ENCODE data around the gene RBMS3. TPM values are rescaled to one million over a fixed set of nuclear protein-coding genes. Genes with fewer than 3 reads are reported as not detected.

Gene RBMS3
- total and polyA plus RNA-seq, 2 of the 8 experiments (the other 6 are each of a cell fraction or from before 2014, with no cell fraction given), result 3.7 to 6.9 TPM

GRCh38 chr3:29478611-29479010, 197.7 kb downstream of the RBMS3 start:
- Histone ChIP-seq H3K36me3 (ENCODE audit: control insufficient read depth in 2 of 4, insufficient read depth in 4 of 4, low read length in 3 of 4) (no peaks in the 10 kb centered on the region), H3K4ac (replicated peaks; ENCODE audit: insufficient read length, low read depth, low read length) (no peak overlapping the region), H3K23ac (ENCODE audit: insufficient read length) (no peak overlapping the region), H4K8ac (ENCODE audit: extremely low read depth, insufficient read depth, low read length) (no peak overlapping the region), H3K79me2 (ENCODE audit: control insufficient read depth in 1 of 2, insufficient read depth in 2 of 2, low read length in 2 of 2) (no peaks in the 10 kb centered on the region), H3K9me3 (ENCODE audit: insufficient read depth in 2 of 2, low read depth in 1 of 2, low read length in 1 of 2) (no peaks in the 10 kb centered on the region), H3K56ac (replicated peaks; ENCODE audit: insufficient read length, low read depth, low read length) (no peak overlapping the region), H4K91ac (replicated peaks; ENCODE audit: insufficient read length, low read length) (no peak overlapping the region), H3K79me1 (ENCODE audit: low read depth, low read length) (no peaks in the 10 kb centered on the region), H4K5ac (ENCODE audit: insufficient read length, low read depth, low read length) (no peak overlapping the region), H2BK12ac (ENCODE audit: low read depth, low read length) (no peak overlapping the region), H3K9ac (replicated peaks in 1 of 4; ENCODE audit: extremely low read depth in 1 of 4, low read depth in 3 of 4, low read length in 3 of 4) (no peak overlapping the region), H2BK20ac (ENCODE audit: low read length) (no peak overlapping the region), H2BK120ac (replicated peaks; ENCODE audit: low read depth, low read length) (no peak overlapping the region), H3K23me2 (ENCODE audit: low read depth, low read length) (no peaks in the 10 kb centered on the region), H3K18ac (ENCODE audit: extremely low read depth, low read length) (no peak overlapping the region), H3K4me3 (ENCODE audit: extremely low read depth in 1 of 4, insufficient read depth in 2 of 4, low read depth in 3 of 4, low read length in 4 of 4) (no peak overlapping the region), H3K4me2 (ENCODE audit: insufficient read depth in 1 of 2, low read depth in 2 of 2, low read length in 2 of 2) (no peak overlapping the region), H3K27me3 (replicated peaks in 1 of 4; ENCODE audit: control insufficient read depth in 3 of 4, extremely low read depth in 1 of 4, insufficient read depth in 3 of 4, low read length in 3 of 4) (no peaks in the 10 kb centered on the region), H2BK5ac (ENCODE audit: low read depth, low read length) (no peak overlapping the region), H2AFZ (ENCODE audit: low read length) (no peak overlapping the region), H2AK5ac (ENCODE audit: low read depth, low read length) (no peak overlapping the region), H3K4me1 (replicated peaks in 1 of 4; ENCODE audit: control insufficient read depth in 3 of 4, insufficient read depth in 4 of 4, low read length in 3 of 4) (peaks cover 0 to 21% (median 4%) of the 10 kb centered on the region in 4 experiments; a peak in 4 of 7 replicates), H4K20me1 (replicated peaks in 1 of 2; ENCODE audit: control insufficient read depth in 1 of 2, insufficient read depth in 2 of 2, low read length in 2 of 2) (no peaks in the 10 kb centered on the region), H3K14ac (ENCODE audit: insufficient read length) (no peak overlapping the region), H3K27ac (ENCODE audit: low read depth, low read length) (no peak overlapping the region), H2BK15ac (ENCODE audit: low read length) (no peak overlapping the region)
- POLR2A ChIA-PET (ENCODE audit: partially characterized antibody), result interaction anchor here (1.3 kb wide), 1 partner anchor 9 kb away, joined by 6 read pairs; no protein-coding TSS in a partner anchor
- DNase-seq (ENCODE audit: low read depth in 1 of 2, low spot score in 2 of 2), result no peak
- FAIRE-seq, result no peak
- WGBS, 2 experiments (ENCODE audit: extremely low coverage in 1 of 2, insufficient coverage in 1 of 2, insufficient read length in 1 of 2, insufficient replicate concordance in 2 of 2, low coverage in 1 of 2, low lambda C conversion rate in 2 of 2, missing lambda C conversion rate in 1 of 2), result 96% methylated on average over 3 of the region's 3 CpGs; no CpG with 5 or more reads in 1 of the 2 experiments
- CTCF ChIA-PET (ENCODE audit: partially characterized antibody), result interaction anchor here (1.2 kb wide), 1 partner anchor 19 kb away, joined by 4 read pairs; no protein-coding TSS in a partner anchor
- no peak for TF ChIP-seq BCL11A (IDR thresholded peaks at IDR 0.05; ENCODE audit: low read depth in 2 of 2, low read length in 2 of 2)
- TF ChIP-seq GTF2F1 (IDR thresholded peaks at IDR 0.05; ENCODE audit: borderline replicate concordance, low read depth, low read length), result no peak
- TF ChIP-seq BRCA1 (IDR thresholded peaks at IDR 0.05; ENCODE audit: low read depth, low read length), result no peak
- TF ChIP-seq HDAC2 (IDR thresholded peaks at IDR 0.05; ENCODE audit: borderline replicate concordance in 1 of 2, low read depth in 2 of 2, low read length in 2 of 2), result no peak
- TF ChIP-seq EP300 (IDR thresholded peaks at IDR 0.05; ENCODE audit: borderline replicate concordance in 1 of 2, low read depth in 2 of 2, low read length in 2 of 2), result no peak
- no peak for TF ChIP-seq KDM5A (IDR thresholded peaks at IDR 0.05; ENCODE audit: low read length)
- no peak for TF ChIP-seq EZH2 (IDR thresholded peaks at IDR 0.05; ENCODE audit: low read depth, low read length, severe bottlenecking)
- TF ChIP-seq SIN3A (conservative IDR thresholded peaks at IDR 0.05 in 1 of 2, IDR thresholded peaks at IDR 0.05 in 1 of 2; ENCODE audit: low read depth in 1 of 2, low read length in 2 of 2), result no peak
- no peak for TF ChIP-seq TBP (IDR thresholded peaks at IDR 0.05; ENCODE audit: low read depth, low read length)
- no peak for TF ChIP-seq POLR2AphosphoS5 (IDR thresholded peaks at IDR 0.05; ENCODE audit: low read depth, low read length)
- TF ChIP-seq BACH1 (IDR thresholded peaks at IDR 0.05; ENCODE audit: low read length), result no peak
- TF ChIP-seq RAD21 (IDR thresholded peaks at IDR 0.05 in 1 of 2, conservative IDR thresholded peaks at IDR 0.05 in 1 of 2; ENCODE audit: low read depth in 2 of 2, low read length in 2 of 2), result no peak
- no peak for TF ChIP-seq SUZ12 (IDR thresholded peaks at IDR 0.05; ENCODE audit: low read length)
- no peak for TF ChIP-seq EGR1 (IDR thresholded peaks at IDR 0.05; ENCODE audit: borderline replicate concordance, low read depth, low read length)
